ENCODE data around the gene DUSP2. TPM values are rescaled to one million over a fixed set of nuclear protein-coding genes. Genes with fewer than 3 reads are reported as not detected.

Gene DUSP2
- total and polyA plus RNA-seq, 9 of the 15 experiments (the other 6 are each of a cell fraction or from before 2014, with no cell fraction given) = 0.04 to 0.18 TPM; not detected in 7

GRCh38 chr2:96116879-96117533 is 28.2 kb downstream of the DUSP2 start (continued):
- TF ChIP-seq ZNF609 (CRISPR knock-in tag; IDR thresholded peaks at IDR 0.05; ENCODE audit: borderline replicate concordance) = no peak
- TF ChIP-seq ZNF695 (CRISPR knock-in tag; IDR thresholded peaks at IDR 0.05) = no peak
- no peak for TF ChIP-seq TBP (optimal IDR thresholded peaks at IDR 0.05; ENCODE audit: low read depth, low read length)
- no peak for TF ChIP-seq ZNF589 (CRISPR knock-in tag; IDR thresholded peaks at IDR 0.05; ENCODE audit: low read depth)
- no peak for TF ChIP-seq ZNF644 (tag; IDR thresholded peaks at IDR 0.05; ENCODE audit: low read depth)
- no peak for TF ChIP-seq ZNF311 (CRISPR knock-in tag; IDR thresholded peaks at IDR 0.05)

Measured in K562 (cell line).